Renal cortex interstitium (tissue), 11 donors: Measurements from ENCODE around the gene HBG2. TPM values are rescaled to one million over a fixed set of nuclear protein-coding genes. Genes with fewer than 3 reads are reported as not detected.
"Not testable (repeated sequence)": the region's sequence is repeated elsewhere in the genome, so short reads cannot be mapped to it uniquely, and the experiment has no call there.

ENCODE experiments used
- DNase-seq, 11 donors: peaks; one replicate each; pipeline ENCODE4 v3.0.0-alpha.2; 2013; ENCODE audit warnings: low read depth in 9 of 11, low spot score in 4 of 11; ENCODE audit errors: extremely low read depth in 1 of 11
- polyA plus RNA-seq, 3 donors: library from polyadenylated mRNA; unstranded; fragments of 120-200 nt; gene quantifications; one replicate each; pipeline ENCODE4 v1.2.1, GENCODE V29; 2013; ENCODE audit not compliant: insufficient read length in 3 of 3

Gene HBG2
- polyA plus RNA-seq, 3 donors = 1,167 to 4,071 (median 1,615) TPM

DNA sequence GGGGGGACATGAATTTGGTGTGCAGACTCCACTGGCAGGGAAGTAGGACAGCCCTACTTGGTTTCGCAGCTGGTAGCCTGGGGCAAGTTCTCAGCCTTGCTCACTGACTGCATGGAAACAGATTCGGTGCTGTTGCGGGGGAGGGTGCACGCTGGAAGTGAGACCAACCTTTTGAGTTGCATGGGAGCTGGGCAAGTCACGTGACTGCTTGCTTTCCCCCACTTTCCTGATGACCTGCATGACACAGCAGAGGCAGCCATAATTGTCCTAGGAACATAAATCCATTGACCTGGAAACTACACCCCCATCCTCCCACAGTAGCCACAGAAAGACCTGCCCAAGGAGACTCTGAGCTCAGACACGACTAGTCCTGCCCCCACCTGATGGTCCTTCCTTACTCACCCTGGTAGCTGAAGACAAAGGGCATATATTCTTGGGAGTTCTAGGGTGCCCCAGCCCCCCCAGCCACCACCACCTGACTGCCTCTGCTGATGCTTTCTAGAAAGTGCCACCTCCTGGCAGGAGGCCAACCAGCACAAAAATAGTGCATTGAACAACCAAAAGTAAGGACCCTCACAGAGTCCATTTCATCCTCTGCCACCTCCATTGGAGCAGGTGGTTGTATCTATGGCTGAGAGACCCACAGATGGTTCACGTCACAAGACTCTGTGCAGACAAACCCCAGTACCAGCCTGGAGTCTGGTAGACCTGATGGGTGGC lies 4.1 kb upstream of the HBG2 start:
- no peak for DNase-seq

DNA sequence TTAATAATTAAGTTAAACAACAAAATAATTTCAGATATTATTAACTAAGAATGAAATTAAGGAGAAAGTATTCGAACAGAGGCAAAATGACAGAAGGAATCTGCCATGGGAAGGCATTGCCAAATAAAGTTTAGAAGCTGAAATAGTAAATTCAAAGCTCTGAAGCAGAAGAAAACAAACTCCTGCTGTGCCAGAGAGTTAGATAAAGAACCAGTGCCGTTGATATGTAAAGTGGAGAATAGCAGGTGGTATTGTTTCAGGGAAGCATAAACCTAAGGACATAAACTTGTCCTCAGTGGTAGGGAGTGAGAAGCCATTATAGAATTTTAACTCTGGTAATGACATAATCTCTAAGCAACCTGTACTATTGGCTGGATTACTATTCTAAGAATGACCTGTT lies 2.7 kb upstream of the HBG2 start:
- no peak for DNase-seq

DNA sequence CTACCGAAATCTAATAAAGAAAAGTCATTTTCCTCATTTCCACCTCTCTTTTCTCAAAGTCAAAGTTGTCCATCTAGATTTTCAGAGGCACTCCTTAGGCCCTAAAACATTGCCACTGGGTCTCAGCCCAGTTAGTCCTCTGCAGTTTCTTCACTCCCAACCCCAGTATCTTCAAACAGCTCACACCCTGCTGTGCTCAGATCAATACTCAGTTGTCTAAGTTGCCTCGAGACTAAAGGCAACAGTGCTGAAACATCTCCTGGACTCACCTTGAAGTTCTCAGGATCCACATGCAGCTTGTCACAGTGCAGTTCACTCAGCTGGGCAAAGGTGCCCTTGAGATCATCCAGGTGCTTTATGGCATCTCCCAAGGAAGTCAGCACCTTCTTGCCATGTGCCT lies 558 bp downstream of the HBG2 start:
- not testable (repeated sequence) for DNase-seq

DNA sequence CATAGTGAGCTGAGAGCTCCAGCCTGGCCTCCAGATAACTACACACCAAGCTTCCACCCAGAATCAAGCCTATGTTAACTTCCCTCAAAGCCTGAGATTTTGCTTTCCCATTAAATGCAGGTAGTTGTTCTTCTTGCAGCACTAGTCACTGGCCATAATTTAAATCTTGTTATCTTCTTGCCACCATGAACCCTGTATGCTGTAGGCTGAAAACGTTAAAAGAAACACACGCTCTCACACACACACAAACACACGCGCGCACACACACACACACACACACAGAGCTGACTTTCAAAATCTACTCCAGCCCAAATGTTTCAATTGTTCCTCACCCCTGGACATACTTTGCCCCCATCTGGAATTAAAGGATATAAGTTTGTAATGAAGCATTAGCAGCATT lies 1.1 kb downstream of the HBG2 start:
- not testable (repeated sequence) for DNase-seq

DNA sequence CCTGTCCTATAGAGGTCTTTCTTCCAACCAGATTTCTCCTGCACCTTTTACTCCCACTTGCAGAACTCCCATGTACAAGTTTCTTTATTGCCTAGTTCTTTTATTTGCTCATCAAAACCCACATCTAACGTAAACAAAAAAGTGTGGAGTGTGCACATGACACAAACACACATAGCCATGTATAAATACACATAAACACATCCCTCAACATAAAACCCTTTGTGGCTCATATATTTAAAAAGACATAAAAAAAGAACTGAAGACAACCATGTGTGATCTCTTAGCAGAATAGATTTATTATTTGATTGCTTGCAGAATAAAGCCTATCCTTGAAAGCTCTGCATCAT lies 1.7 kb downstream of the HBG2 start:
- DNase-seq = no peak

DNA sequence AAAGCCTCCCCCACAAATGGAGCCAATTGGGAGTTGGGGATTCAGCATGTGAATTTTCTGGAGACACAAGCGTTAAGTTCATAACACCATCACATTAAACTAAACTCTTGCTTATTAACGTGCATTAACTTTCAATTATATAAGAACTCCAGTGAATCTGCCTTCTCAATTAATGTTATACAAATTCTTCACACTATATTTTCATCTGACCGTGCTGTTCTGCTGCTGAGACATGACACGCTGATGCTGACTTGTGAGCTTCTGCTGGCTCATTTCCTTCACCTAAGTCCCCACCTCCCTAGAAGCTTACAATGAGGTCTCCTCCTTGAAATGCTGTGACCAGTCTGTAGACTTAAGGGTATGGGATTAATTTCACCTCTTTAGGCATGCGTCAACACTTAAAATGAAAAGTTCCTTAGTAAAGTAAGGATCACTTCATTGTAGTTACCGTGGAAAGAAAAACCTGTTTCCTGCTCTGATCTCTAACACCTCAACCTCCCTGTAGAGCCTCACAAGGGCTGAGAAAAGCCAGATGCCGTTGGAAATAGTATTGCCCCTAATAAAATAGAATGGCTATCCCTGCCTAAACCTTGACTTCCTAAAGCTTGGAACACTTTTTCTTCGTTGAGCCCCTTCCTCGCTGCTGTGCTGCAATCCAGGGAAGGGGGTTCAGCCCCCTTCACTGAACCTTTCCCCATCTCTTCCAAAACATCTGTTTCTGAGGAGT lies 2.2 kb downstream of the HBG2 start:
- DNase-seq = no peak

DNA sequence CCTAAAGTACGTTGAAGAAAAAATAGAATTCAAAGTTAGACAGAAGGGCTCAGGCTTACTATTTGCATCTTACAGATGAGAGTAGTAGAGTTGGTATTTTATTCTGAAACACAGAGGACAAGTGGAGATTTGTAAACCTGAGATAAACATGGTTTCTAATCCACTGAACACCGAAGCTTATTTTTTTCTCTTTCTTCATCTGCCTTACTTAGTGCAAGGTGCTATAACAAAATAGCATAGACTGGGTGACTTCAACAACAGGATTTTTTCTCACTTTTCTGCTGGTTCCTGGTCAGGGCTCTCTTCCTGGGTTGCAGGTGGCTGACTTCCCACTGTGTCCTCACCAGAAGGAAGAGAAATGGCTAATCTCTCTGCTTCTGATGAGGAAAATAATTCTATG lies 2.8 kb downstream of the HBG2 start:
- no peak for DNase-seq

DNA sequence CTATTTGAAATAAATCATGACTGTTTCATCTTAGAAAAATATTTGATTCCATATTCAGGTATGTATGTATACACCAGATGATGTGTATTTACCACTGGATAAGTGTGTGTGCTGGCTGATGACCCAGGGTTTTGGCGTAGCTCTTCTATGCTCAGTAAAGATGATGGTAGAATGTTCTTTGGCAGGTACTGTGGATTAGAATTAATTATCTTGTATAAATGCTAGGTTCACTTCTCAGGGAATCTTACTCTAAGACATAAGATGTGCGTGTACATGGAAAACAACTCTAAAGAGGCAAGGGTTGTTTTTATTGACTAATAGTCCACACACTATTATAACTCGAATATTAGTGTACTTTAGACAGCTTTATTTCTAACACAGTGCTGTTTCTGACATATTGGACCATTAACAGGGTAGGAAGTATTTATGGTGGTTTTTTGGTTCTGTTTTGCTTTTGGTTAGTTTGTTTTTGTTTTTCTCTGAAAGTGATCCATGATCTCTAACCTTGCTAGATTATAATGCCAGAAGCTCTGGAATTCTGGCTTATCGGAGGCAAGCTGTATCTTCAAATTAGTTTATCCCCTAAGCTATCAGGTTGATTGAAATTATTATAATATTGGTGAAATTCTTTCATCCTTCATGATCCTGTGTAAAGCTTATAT lies 3.9 kb downstream of the HBG2 start:
- no peak for DNase-seq

DNA sequence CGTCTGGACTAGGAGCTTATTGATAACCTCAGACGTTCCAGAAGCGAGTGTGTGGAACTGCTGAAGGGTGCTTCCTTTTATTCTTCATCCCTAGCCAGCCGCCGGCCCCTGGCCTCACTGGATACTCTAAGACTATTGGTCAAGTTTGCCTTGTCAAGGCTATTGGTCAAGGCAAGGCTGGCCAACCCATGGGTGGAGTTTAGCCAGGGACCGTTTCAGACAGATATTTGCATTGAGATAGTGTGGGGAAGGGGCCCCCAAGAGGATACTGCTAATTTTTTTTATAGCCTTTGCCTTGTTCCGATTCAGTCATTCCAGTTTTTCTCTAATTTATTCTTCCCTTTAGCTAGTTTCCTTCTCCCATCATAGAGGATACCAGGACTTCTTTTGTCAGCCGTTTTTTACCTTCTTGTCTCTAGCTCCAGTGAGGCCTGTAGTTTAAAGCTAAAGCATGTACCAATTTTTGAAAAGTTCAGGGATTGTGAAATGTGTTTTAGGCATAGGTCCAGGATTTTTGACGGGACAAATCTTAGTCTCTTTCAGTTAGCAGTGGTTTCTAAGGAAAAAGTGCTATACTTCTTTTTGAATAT lies 4.7 kb downstream of the HBG2 start, which contains the start of gene HBG1:
Gene HBG1 (minus strand): TSS at position 51 of the 590 bp plus-strand sequence. CDS start 53 bp downstream, outside the sequence.
- DNase-seq = not testable (repeated sequence)

DNA sequence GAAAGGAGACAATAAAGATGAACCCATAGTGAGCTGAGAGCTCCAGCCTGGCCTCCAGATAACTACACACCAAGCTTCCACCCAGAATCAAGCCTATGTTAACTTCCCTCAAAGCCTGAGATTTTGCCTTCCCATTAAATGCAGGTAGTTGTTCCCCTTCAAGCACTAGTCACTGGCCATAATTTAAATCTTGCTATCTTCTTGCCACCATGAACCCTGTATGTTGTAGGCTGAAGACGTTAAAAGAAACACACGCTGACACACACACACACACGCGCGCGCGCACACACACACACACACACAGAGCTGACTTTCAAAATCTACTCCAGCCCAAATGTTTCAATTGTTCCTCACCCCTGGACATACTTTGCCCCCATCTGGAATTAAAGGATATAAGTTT lies 6.1 kb downstream of the HBG2 start:
- DNase-seq = not testable (repeated sequence)

DNA sequence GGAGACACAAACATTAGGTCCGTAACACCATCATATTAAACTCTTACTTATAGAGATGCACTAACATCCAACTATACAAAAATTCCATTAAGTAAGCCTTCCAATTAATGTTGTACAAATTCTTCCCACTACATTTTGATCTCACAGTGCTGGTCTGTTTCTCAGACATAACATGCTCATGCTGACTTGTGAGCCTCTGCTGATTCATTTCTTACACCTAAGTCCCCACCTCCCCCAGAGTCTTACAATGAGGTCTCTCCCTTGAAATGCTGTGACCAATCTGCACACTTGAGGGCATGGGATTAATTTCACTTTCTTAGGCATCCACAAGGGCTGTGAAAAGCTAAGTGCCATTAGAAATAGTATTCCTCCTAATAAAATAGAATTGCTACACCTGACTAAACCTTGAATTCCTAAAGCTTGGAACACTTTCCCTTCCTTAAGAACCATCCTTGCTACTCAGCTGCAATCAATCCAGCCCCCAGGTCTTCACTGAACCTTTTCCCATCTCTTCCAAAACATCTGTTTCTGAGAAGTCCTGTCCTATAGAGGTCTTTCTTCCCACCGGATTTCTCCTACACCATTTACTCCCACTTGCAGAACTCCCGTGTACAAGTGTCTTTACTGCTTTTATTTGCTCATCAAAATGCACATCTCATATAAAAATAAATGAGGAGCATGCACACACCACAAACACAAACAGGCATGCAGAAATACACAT lies 6.9 kb downstream of the HBG2 start:
- no peak for DNase-seq

DNA sequence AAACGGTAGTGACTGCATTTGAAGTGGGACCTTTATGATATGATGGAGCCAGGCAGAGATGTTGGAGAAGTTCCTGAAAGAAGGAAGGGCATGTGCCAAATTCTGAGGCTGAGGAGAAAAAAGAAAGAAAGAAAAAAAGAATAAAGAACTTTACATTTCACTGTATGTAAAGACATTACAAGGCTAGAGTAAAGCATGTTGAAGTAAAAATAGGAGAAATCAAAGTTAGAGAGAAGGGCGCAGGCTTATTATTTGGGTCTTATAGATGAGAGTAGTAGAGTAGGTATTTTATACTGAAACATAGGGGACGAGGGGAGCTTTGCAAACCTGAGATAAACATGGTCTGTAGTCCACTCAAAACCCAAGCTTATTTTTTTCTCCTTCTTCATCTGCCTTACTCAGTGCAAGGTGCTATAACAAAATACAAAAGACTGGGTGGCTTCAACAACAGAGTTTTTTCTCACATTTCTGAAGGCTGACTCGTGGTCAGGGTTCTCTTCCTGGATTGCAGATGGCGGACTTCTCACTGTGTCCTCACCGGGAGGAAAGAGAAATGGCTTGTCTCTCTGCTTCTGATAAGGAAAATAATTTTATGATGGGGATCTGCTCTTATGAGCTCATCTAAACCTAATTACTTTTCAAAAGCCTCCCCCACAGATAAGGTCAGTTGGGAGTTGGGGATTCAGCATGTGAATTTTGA lies 7.7 kb downstream of the HBG2 start:
- no peak for DNase-seq

DNA sequence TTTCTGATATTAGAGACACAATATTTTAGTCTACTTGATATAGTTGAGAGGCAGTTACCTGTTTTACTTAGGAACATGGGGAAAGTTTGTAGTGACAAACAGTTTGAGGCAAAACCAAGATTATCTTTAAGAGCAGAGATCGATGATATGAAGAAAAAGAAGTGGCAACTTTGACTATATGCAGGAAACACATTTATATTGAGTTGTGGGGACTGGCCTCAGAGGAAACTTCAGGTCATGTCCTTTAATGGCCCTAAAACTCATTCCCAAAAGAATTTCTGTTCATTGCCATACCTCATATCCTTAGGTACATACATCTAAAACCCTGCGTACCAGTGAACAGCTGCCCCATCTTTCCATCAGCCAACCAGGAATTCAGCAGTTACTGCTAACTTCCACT lies 9.4 kb downstream of the HBG2 start:
- no peak for DNase-seq

DNA sequence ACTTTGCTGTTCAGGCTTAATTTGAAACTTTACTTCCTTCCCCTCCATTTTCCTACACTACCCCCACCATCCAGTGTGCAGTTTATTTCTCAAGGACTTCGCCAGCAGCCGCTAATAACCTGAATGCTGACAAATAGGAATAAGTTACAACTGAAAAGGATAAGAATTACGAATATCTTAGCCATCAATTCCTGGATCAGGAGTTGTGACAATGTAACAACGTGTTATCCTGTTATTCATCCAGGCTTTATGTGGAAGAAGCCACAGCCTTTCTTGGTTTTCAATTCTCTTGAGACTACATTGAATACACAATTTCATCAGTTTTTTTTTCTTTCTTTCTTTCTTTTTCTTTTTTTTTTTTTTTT lies 10.8 kb downstream of the HBG2 start:
- DNase-seq = no peak

DNA sequence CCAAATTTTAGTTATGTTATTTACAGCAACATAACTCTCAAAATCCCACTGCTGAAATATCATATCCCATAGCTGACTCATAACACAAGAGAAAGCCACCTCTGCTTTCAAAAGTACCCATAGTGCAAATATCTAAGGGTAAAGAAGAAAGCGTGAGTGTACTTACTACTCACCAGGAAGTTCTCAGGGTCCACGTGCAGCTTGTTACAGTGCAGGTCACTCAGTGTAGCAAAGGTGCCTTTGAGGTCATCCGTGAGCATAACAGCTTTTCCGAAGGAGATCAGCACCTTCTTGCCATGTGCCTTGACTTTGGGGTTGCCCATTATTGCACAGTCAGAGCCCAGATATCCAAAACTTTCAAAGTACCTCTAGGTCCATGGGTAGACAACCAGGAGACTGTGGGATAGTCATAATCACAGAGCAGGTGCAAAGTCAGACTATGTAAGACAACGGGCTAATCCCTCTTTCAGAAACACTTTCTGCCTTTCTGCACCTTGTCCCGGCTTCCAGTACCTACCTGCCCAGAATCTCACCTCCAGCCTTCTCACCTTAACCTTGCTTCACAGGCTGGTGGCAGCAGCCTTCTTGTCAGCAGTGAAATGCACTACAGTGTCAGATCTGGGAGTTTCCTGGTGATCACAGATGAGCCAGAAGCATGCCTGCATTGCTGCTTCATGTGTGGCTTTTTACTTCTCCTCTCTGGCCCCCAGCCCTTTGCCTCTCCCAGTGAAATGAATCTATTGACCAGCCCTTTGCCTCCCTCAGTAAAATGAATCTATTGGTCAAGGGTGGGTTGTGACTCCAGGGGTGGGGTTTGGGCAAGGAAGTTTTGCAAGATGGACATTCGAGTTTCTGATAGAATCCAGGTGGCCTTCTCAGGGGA lies 11.4 kb downstream of the HBG2 start:
- no peak for DNase-seq

DNA sequence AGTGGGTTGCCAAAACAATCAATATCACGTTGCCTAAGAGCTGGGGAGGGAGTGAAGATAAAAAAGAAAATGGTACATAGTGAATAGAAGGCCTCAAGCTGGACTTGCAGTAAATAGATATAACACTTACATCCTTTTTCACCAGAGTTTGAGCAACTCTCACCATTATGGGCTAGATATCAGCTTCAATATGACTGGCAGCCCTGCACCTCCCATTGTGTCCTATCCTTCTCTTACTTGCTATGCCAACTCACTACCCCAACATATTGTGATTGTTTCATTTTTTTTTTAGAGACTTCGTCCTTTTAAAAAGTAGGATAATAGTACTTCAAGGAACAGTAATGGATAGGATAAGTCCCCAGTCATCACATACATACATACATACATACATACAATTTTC lies 12.4 kb downstream of the HBG2 start:
- no peak for DNase-seq

DNA sequence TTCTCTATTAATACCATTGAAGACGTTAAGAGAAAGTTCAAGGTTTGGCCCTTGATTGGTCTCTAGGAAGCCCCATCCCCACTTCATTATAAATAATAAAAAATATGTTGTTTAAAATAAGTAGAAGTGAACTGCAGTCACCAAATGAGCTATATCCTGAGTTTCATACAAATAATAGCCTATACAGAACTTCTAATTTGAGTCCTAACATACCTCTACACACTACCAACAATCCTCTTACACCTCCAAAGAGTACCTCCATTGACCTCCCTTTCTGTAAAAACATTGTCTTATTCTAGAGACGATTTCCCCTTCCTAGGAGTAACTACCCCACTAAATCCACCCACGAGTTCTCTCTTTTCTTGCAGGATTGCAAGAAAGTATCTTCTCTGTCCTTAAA lies 13.1 kb downstream of the HBG2 start:
- DNase-seq = no peak

DNA sequence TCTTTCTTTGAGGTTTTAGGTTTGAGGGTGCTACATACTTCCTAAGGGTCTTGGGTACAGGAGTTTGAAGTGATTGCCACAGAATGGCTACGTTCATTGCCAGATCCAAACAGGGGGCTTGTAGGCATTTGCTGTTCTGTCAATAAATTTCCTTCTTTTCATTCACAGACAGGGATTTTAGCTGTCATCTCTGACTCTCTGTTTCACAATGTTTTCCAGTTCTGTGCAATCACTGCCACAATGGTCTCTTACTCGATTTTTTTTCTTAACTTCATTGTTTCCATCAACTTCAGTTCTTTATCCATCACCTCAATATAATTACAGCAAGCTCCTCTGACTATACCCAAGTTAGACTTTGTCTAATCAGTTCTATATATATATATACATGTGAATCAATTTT lies 14.1 kb downstream of the HBG2 start:
- DNase-seq = no peak
